ENCODE measurements around the gene EPHA1.
A peak's percentile ranks its signal among the peaks of the same experiment; 100 is the strongest.
"Not testable (repeated sequence)": the region's sequence is repeated elsewhere in the genome, so short reads cannot be mapped to it uniquely, and the experiment has no call there.

The EPHA1 gene

DNA sequence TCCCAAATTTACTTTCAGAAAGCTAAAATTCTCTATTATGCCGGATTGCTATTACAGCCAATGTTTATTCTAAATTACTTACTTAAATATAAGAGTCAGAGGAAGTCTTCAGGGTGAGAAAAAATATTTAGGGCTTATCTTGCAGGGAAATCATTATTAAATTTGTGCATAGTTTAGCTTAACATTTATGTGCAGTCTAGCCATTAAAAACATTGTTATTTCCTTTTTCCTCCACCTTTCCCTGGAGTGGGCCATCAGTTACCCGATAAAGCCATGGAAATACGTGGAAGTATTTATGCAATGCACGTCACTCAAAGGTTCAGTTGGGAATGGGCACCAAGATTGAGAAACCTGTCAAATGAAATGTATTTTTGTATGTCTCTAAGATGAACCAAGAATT, 25.1 kb upstream of the EPHA1 start:
- no peak overlapping the region for H3K4me3 ChIP-seq (ENCODE audit: low read depth, low read length)

- H3K4me3 ChIP-seq (ENCODE audit: low read depth, low read length) = no peak overlapping the region
These were observed 22.5 kb upstream of the EPHA1 start for GRCh38 chr7:143431109-143431508.

GRCh38 chr7:143429770-143430698, 21.4 kb upstream of the EPHA1 start:
- H3K4me3 ChIP-seq (ENCODE audit: low read depth, low read length) = no peak overlapping the region

DNA sequence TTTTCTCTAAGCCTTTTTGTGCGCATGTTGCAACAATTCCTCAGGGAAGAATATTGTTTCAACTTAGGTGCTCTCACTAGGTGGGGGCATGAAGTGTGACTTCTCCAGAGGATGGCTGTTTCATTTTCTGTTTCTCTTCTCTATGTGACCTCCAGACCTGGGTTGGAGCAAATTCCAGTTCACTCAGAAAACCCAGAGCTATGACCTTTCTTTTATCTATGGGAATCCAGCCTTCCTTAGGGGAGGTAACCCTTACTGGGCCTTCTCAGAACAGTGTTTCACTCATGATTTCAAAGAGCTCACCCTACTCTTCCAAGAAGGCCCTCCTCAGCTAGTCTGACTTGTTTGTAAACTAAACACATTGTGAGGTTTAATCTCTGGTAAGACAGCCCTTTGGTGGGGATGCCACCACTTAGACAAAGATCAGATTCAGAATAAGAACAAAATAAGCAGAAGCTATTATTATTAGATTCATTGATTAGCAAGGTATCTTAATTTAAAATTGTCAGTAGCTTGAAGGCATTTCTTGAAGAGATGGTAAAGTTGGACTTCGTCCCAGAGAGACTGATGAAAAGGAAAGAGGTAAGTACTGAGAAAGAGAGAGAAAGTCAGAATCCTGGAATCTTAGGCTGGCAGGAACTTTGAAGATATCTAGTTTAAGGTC, 18.0 kb upstream of the EPHA1 start:
- H3K4me3 ChIP-seq (ENCODE audit: low read depth, low read length) = no peak overlapping the region

DNA sequence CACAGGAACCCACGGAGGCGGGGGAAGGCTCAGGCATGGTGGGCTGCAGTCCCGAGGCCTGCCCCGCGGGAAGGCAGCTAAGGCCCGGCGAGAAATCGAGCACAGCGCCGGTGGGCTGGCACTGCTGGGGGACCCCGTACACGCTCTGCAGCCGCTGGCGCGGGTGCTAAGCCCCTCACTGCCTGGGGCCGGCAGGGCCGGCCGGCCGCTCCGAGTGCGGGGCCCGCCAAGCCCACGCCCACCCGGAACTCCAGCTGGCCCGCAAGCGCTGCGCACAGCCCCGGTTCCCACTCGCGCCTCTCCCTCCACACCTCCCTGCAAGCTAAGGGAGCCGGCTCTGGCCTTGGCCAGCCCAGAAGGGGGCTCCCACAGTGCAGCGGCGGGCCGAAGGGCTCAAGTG, 15.8 kb upstream of the EPHA1 start:
- not testable (repeated sequence) for H3K4me3 ChIP-seq (ENCODE audit: low read depth, low read length)

- no peak overlapping the region for H3K4me3 ChIP-seq (ENCODE audit: low read depth, low read length)
These were observed 13.4 kb upstream of the EPHA1 start for GRCh38 chr7:143422033-143422432.

- not testable (repeated sequence) for H3K4me3 ChIP-seq (ENCODE audit: low read depth, low read length)
These were observed 12.0 kb upstream of the EPHA1 start for GRCh38 chr7:143420624-143421023.

- no peak overlapping the region for H3K4me3 ChIP-seq (ENCODE audit: low read depth, low read length)
These were observed 11.2 kb upstream of the EPHA1 start for GRCh38 chr7:143419880-143420279.

GRCh38 chr7:143418681-143419458, 10.2 kb upstream of the EPHA1 start:
- no peak overlapping the region for H3K4me3 ChIP-seq (ENCODE audit: low read depth, low read length)

DNA sequence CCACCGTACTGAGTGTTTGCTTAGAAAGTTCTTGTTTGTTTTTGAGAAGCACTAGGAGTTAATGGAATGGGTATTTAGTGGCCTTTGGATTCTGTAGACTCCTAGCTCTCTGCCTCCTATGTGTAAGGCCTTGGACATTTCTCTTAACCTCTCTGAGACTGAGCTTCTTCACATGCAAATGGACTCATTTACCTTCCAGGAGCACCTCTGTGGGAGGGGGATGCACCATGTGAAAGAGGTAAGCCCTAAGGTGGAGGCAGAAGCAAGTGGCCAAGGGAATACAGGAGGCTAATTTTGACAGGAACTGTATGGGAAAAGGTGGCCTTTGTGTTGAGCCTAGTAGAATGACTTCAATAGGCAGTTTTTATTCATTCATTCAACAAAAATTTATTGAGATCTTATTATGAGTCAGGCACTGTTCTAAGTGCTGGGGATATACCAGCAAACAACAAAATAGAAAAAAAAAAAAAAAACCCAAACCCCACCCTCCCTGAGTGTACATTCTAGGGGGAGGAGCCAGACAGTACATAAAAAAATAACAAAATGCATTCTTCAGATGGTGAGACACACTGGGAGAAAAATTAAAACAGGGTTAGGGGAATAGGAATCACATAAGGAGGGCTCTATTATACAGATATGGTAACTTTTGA, 9.2 kb upstream of the EPHA1 start:
- no peak overlapping the region for H3K4me3 ChIP-seq (ENCODE audit: low read depth, low read length)

GRCh38 chr7:143416565-143417149, 8.0 kb upstream of the EPHA1 start:
- no peak overlapping the region for H3K4me3 ChIP-seq (ENCODE audit: low read depth, low read length)

DNA sequence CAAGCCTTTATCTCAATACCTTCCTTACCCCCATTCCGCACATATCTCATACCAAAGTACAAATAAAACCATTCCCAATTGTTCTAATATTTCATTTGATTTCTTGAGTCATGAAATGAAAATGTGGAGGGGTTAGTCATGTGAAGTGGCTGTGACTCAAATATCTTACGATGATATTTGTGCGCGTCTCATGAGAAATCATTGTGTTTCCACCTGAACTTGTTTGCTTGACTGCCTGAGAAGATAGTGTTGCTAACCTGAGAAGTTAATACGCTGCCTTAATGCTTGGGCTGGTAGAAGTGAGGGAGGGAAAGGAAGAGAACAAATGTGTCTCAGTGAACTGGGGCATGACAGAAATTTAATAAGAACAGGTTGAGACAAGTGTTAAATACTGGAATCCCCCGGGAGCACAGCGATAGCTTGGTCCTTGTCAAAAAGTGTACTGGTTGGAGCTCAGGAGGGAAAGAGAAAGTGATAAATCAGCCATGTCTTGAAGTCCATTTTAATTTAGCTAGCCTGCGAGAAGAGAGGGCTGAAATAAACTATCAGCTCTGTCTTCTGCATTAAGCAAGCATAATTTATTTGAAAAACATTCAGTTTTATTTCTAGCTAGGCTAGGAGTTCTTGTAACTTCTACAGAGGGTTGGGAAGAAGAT, 7.2 kb upstream of the EPHA1 start:
- no peak overlapping the region for H3K4me3 ChIP-seq (ENCODE audit: low read depth, low read length)

GRCh38 chr7:143415209-143415608, 6.6 kb upstream of the EPHA1 start:
- not testable (repeated sequence) for H3K4me3 ChIP-seq (ENCODE audit: low read depth, low read length)

DNA sequence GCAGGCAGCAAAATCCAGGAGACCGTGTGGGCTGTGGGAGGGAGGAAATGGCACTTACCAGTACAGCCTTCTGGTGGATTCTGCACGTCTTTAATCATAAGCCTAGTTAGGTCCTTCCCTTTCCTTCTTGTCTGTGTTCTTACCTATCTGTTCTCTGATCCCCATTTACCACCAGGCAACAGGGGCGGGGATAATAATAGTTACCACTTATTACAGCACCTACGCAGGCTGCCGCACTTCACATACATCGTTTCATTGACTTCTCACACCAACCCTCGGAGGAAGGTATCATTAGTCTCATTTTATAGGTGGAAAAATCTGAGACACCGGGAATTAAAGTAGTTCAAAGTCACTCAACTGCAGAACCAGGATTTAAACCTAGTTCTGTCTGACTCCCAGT, 4.5 kb upstream of the EPHA1 start:
- H3K4me3 ChIP-seq (ENCODE audit: low read depth, low read length) = no peak overlapping the region

- H3K4me3 ChIP-seq (ENCODE audit: low read depth, low read length) = no peak overlapping the region
These were observed 3.5 kb upstream of the EPHA1 start for GRCh38 chr7:143411976-143412708.

- H3K4me3 ChIP-seq (ENCODE audit: low read depth, low read length) = no peak overlapping the region
These were observed 1.9 kb upstream of the EPHA1 start for GRCh38 chr7:143410521-143411004.

- H3K4me3 ChIP-seq (ENCODE audit: low read depth, low read length) = peak overlapping the region; percentile 83
These were observed 387 bp downstream of the EPHA1 start for GRCh38 chr7:143408252-143408685.

GRCh38 chr7:143407287-143408251, 1.1 kb downstream of the EPHA1 start:
- peak overlapping the region; percentile 83 for H3K4me3 ChIP-seq (ENCODE audit: low read depth, low read length)

Measured in iPS-11a (cell line).